Ishikawa (cell line): ENCODE results near the gene SLC39A6.

Experiments used
- CEBPB ChIP-seq: IDR thresholded peaks from 2 replicates; pipeline ENCODE4 v1.6.1; 2012
- CREB1 ChIP-seq: IDR thresholded peaks from 2 replicates; pipeline ENCODE4 v1.6.1; 2012; ENCODE audit warnings: low read depth
- EP300 ChIP-seq: IDR thresholded peaks from 2 replicates; pipeline ENCODE4 v1.6.1; 2012; ENCODE audit warnings: borderline replicate concordance
- FOXM1 ChIP-seq: IDR thresholded peaks from 2 replicates; pipeline ENCODE4 v1.6.1; 2012; ENCODE audit warnings: low read depth, borderline replicate concordance
- MAX ChIP-seq: IDR thresholded peaks from 2 replicates; pipeline ENCODE4 v1.6.1; 2012
- RAD21 ChIP-seq: IDR thresholded peaks from 2 replicates; pipeline ENCODE4 v1.6.1; 2012; ENCODE audit warnings: low read depth
- REST ChIP-seq: IDR thresholded peaks from 2 replicates; pipeline ENCODE4 v1.6.1; 2012; ENCODE audit warnings: low read depth, mild to moderate bottlenecking
- TAF1 ChIP-seq: IDR thresholded peaks from 2 replicates; pipeline ENCODE4 v1.6.1; 2012; ENCODE audit warnings: low read depth, mild to moderate bottlenecking
- TEAD4 ChIP-seq: IDR thresholded peaks from 2 replicates; pipeline ENCODE4 v1.6.1; 2012
- USF1 ChIP-seq: IDR thresholded peaks from 2 replicates; pipeline ENCODE4 v1.6.1; 2012
- YY1 ChIP-seq: IDR thresholded peaks from 2 replicates; pipeline ENCODE4 v1.6.1; 2012; ENCODE audit warnings: low read depth

DNA sequence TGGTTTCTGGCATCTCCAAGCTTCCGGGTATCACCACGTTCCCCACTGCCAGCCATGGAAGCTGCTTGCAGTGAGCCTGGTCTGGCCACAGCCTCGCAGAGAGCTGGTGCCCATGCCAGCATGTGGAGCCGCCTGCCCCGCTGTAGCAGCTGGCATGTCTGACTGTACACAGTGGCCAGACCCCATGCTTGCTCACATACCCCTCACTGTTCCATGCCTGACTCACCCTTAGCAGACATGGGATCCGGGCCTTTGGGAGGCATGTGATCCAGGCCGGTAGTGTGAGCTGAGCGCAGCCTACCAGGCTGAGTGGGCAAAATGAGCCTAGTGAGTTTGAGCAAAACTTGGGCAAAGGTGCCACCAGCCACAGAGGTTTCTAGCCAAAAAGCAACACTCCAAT lies 43.0 kb downstream of the SLC39A6 start:
- TF ChIP-seq USF1 (no peak), MAX (no peak), TAF1 (no peak), EP300 (no peak), FOXM1 (no peak), YY1 (no peak), REST (no peak), RAD21 (no peak), CEBPB (no peak), CREB1 (no peak), TEAD4 (no peak)
